ENCODE results near the gene SAYSD1.

The SAYSD1 gene

DNA sequence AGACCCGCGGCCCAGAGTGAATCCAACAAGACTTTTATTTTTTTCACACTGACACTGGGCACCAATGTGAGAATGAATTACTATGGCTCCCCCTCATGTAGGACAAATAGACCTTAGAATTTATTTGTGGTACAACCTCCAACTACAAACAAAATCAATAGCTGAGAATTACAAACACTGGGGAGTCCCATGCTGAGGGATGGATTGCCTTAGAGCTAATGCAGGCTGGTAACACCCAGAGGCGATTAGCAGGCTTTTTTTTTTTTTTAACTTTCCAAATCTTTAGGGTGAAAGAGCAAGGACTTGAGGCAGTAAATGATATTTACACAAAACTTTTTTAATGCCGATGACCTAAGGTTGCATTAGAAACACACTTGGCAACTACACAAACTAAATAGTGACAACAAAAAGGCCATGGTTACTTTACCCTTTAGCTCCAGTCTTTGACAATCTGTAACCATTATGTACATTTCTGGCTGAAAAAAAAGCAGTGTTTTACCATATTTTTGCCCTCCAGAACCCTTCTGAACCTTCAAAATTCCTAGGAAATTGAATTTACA is 21.8 kb downstream of the SAYSD1 start:
- no peaks in the 10 kb centered on the region for H3K27me3 ChIP-seq (ENCODE audit: insufficient read depth, low read depth, severe bottlenecking)

DNA sequence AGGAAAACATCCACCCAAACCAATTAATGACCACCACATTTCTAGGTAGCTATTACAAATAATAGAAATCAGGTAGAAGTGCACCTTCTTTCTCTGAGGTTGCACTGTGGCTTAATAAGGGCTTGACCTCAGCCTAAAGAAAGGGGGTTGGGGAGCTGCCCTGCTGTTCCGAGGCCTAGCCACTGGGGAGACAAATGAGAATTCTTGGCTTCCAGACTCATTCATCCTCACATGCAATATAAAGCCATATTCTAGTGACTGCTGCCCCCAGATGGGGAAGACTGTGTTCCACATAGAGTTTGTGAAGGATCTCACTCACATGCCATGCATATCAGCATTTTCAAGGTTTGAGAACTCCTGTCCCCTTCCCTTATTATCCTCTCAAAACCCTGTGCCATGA is 22.9 kb downstream of the SAYSD1 start:
- Histone ChIP-seq H3K9me3 (ENCODE audit: severe bottlenecking) (no peaks in the 10 kb centered on the region), H3K27ac (peak overlapping the region; percentile 33), H3K36me3 (no peaks in the 10 kb centered on the region), H3K27me3 (ENCODE audit: insufficient read depth, low read depth, severe bottlenecking) (no peaks in the 10 kb centered on the region), H3K4me3 (ENCODE audit: low read depth, low read length) (no peak overlapping the region)
- peak; percentile 83 for DNase-seq
- TF ChIP-seq, protein P1, sequence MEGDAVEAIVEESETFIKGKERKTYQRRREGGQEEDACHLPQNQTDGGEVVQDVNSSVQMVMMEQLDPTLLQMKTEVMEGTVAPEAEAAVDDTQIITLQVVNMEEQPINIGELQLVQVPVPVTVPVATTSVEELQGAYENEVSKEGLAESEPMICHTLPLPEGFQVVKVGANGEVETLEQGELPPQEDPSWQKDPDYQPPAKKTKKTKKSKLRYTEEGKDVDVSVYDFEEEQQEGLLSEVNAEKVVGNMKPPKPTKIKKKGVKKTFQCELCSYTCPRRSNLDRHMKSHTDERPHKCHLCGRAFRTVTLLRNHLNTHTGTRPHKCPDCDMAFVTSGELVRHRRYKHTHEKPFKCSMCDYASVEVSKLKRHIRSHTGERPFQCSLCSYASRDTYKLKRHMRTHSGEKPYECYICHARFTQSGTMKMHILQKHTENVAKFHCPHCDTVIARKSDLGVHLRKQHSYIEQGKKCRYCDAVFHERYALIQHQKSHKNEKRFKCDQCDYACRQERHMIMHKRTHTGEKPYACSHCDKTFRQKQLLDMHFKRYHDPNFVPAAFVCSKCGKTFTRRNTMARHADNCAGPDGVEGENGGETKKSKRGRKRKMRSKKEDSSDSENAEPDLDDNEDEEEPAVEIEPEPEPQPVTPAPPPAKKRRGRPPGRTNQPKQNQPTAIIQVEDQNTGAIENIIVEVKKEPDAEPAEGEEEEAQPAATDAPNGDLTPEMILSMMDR (IDR thresholded peaks at IDR 0.05; ENCODE audit: low read depth, low read length): peak; percentile 73

More for the DNA sequence above, 21.8 kb downstream of the SAYSD1 start:
- Histone ChIP-seq H3K27ac (no peak overlapping the region), H3K9me3 (ENCODE audit: severe bottlenecking) (no peaks in the 10 kb centered on the region), H3K4me3 (ENCODE audit: low read depth, low read length) (no peak overlapping the region), H3K36me3 (no peaks in the 10 kb centered on the region)
- DNase-seq: no peak
- TF ChIP-seq, protein P1 (IDR thresholded peaks at IDR 0.05; ENCODE audit: low read depth, low read length): no peak

DNA sequence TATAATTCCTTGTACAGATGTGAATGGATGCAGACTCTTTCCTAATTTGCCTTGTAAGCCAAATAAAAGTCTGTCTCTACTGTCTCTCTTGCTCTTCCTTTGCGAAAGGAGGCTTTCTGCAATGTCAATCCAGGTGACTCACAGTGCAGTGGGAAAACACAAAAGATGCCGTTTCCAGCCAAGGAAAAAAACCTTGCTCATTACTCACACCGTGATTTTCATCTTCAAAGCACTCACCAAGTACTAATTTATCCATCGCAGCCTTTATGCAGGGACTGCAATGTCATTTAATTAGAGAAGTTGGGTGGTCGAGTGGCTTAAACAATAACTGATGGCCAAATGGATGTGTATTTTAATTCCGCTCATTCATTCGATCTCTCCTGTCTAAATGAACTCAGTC is 23.8 kb downstream of the SAYSD1 start:
- TF ChIP-seq, protein P1 (IDR thresholded peaks at IDR 0.05; ENCODE audit: low read depth, low read length): no peak
- H3K27ac ChIP-seq: no peak overlapping the region
- H3K27me3 ChIP-seq (ENCODE audit: insufficient read depth, low read depth, severe bottlenecking): no peaks in the 10 kb centered on the region
- DNase-seq: no peak
- no peak overlapping the region for H3K4me3 ChIP-seq (ENCODE audit: low read depth, low read length)
- no peaks in the 10 kb centered on the region for H3K36me3 ChIP-seq
- H3K9me3 ChIP-seq (ENCODE audit: severe bottlenecking): no peaks in the 10 kb centered on the region

DNA sequence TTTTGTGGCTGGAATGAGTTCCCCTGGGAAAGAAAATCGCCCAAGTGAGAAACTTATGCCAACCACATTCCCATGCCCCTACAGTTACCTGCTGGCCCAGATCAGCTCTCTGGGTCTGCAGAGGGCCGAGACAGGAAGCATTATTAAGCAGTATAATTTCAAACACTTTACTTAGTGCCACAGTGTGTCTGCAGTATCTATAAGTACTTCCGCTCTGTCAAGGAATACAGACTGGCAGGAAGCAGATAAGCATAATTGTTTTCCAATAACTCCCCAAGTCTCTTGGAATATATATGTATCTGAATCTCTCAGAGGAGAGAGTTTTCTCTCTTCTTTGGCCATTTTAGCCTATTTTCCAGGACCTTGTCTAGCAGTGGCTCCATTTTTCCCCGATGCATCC is 24.9 kb downstream of the SAYSD1 start:
- H3K4me3 ChIP-seq (ENCODE audit: low read depth, low read length): no peak overlapping the region
- no peaks in the 10 kb centered on the region for H3K9me3 ChIP-seq (ENCODE audit: severe bottlenecking)
- no peak for DNase-seq
- H3K36me3 ChIP-seq: no peaks in the 10 kb centered on the region
- H3K27ac ChIP-seq: no peak overlapping the region
- TF ChIP-seq, protein P1 (IDR thresholded peaks at IDR 0.05; ENCODE audit: low read depth, low read length): no peak
- no peaks in the 10 kb centered on the region for H3K27me3 ChIP-seq (ENCODE audit: insufficient read depth, low read depth, severe bottlenecking)

DNA sequence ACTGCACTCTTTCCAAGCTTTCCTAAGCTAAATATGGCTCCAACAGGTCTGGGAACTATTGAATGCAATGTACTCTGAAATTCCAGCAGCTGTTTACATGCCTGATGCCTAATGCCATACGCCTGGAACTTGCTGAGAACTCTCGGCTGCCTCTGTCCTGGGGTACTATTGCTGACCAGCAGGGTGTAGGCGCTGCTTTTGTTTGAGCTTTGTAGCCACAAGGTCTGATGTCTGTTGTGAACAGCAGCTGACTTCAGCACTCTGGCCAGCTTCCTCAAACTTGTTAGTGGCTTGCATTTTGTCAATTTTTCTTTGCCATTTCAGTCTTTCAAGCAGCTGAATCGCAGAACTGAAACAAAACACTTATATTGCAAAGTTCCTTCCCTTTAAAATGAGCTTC is 26.7 kb downstream of the SAYSD1 start:
- TF ChIP-seq, protein P1 (IDR thresholded peaks at IDR 0.05; ENCODE audit: low read depth, low read length): 0 out of 2 replicates have a peak, but pooled peaks have one; percentile 30
- H3K4me3 ChIP-seq (ENCODE audit: low read depth, low read length): no peak overlapping the region
- no peaks in the 10 kb centered on the region for H3K27me3 ChIP-seq (ENCODE audit: insufficient read depth, low read depth, severe bottlenecking)
- H3K36me3 ChIP-seq: no peaks in the 10 kb centered on the region
- H3K9me3 ChIP-seq (ENCODE audit: severe bottlenecking): no peaks in the 10 kb centered on the region
- H3K27ac ChIP-seq: no peak overlapping the region
- DNase-seq: no peak

DNA sequence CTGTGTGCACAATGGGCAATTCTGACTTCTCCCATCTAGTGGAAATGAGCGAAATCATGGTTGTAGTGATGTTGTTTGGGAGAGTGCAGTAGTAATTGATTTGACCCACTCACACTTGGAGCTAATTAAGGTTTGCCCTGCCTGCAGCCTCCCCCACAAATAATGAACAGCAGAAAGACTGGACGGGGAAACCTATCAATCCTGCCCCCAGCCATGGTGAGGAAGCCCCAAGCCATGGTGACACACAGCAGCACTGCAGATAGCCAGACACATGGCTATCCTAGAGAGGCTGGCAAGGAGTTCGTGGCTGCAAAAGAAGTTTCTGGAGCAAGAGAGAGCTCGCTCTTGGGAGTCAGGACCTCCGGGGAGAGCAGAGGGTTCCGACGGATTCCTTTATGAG is 27.8 kb downstream of the SAYSD1 start:
- Histone ChIP-seq H3K9me3 (ENCODE audit: severe bottlenecking) (no peaks in the 10 kb centered on the region), H3K27ac (no peak overlapping the region), H3K4me3 (ENCODE audit: low read depth, low read length) (no peak overlapping the region), H3K27me3 (ENCODE audit: insufficient read depth, low read depth, severe bottlenecking) (no peaks in the 10 kb centered on the region), H3K36me3 (no peaks in the 10 kb centered on the region)
- TF ChIP-seq, protein P1 (IDR thresholded peaks at IDR 0.05; ENCODE audit: low read depth, low read length): no peak
- DNase-seq: no peak

Data from WERI-Rb-1 (cell line).